ENCODE data around the gene SORBS1. TPM values are rescaled to one million over a fixed set of nuclear protein-coding genes. Genes with fewer than 3 reads are reported as not detected.

Gene SORBS1
- total RNA-seq, 1 donor from 2014 or later = 5.1 TPM

- Mint-ChIP-seq H3K4me3 (ENCODE audit: unreplicated experiment) (no peak overlapping the region), H3K27me3 (ENCODE audit: low read depth, unreplicated experiment) (no peaks in the 10 kb centered on the region), H3K9me3 (ENCODE audit: unreplicated experiment) (no peaks in the 10 kb centered on the region), H3K36me3 (ENCODE audit: low read depth, unreplicated experiment) (peaks cover 1% of the 10 kb centered on the region), H3K27ac (ENCODE audit: unreplicated experiment) (peak overlapping the region; percentile 95), H3K4me1 (ENCODE audit: low read depth, unreplicated experiment) (peaks cover 53% of the 10 kb centered on the region)
- H4K20me1 ChIP-seq (ENCODE audit: insufficient read depth, low read length) = no peaks in the 10 kb centered on the region
- H3K27me3 ChIP-seq (ENCODE audit: insufficient read depth, low read length) = no peaks in the 10 kb centered on the region
- H3K27ac ChIP-seq (ENCODE audit: low read depth, low read length) = no peak overlapping the region
- no peaks in the 10 kb centered on the region for H3K9me3 ChIP-seq (ENCODE audit: insufficient read depth, low read depth, low read length)
- H3K79me2 ChIP-seq (ENCODE audit: insufficient read depth, low read length) = no peaks in the 10 kb centered on the region
- H3K36me3 ChIP-seq (ENCODE audit: insufficient read depth, low read length) = no peaks in the 10 kb centered on the region
- FAIRE-seq = no peak
- H3K9ac ChIP-seq (ENCODE audit: low read length) = no peak overlapping the region
- H3K4me1 ChIP-seq (ENCODE audit: insufficient read depth, low read length) = peaks cover 20% of the 10 kb centered on the region
- no peak for TF ChIP-seq CTCF (IDR thresholded peaks at IDR 0.05; ENCODE audit: insufficient read depth, low read depth, low read length)
- TF ChIP-seq EZH2 (IDR thresholded peaks at IDR 0.05; ENCODE audit: insufficient read depth, low read length) = no peak
- no peak overlapping the region for H2AFZ ChIP-seq (ENCODE audit: low read depth, low read length)
- DNase-seq (ENCODE audit: low read depth) = no peak
- H3K4me3 ChIP-seq (ENCODE audit: insufficient read depth, low read depth, low read length) = no peak overlapping the region
- H3K4me2 ChIP-seq (ENCODE audit: low read length) = no peak overlapping the region
Measured at GRCh38 chr10:95309958-95310357, 251.2 kb downstream of the SORBS1 start.

- H3K4me1 ChIP-seq (ENCODE audit: insufficient read depth, low read length) = peaks cover 20% of the 10 kb centered on the region
- H3K36me3 ChIP-seq (ENCODE audit: insufficient read depth, low read length) = no peaks in the 10 kb centered on the region
- no peaks in the 10 kb centered on the region for H4K20me1 ChIP-seq (ENCODE audit: insufficient read depth, low read length)
- no peaks in the 10 kb centered on the region for H3K79me2 ChIP-seq (ENCODE audit: insufficient read depth, low read length)
- H3K27ac ChIP-seq (ENCODE audit: low read depth, low read length) = peak overlapping the region; percentile 82
- H3K4me3 Mint-ChIP-seq (ENCODE audit: unreplicated experiment) = peak overlapping the region; percentile 67
- H3K4me3 ChIP-seq (ENCODE audit: insufficient read depth, low read depth, low read length) = peak overlapping the region; percentile 40
- H3K4me1 Mint-ChIP-seq (ENCODE audit: low read depth, unreplicated experiment) = peaks cover 44% of the 10 kb centered on the region
- H3K9ac ChIP-seq (ENCODE audit: low read length) = peak overlapping the region; percentile 56
- TF ChIP-seq EZH2 (IDR thresholded peaks at IDR 0.05; ENCODE audit: insufficient read depth, low read length) (no peak), CTCF (IDR thresholded peaks at IDR 0.05; ENCODE audit: insufficient read depth, low read depth, low read length) (no peak)
- H3K9me3 Mint-ChIP-seq (ENCODE audit: unreplicated experiment) = no peaks in the 10 kb centered on the region
- DNase-seq (ENCODE audit: low read depth) (peak; percentile 98), FAIRE-seq (peak; percentile 97)
- no peaks in the 10 kb centered on the region for H3K9me3 ChIP-seq (ENCODE audit: insufficient read depth, low read depth, low read length)
- no peaks in the 10 kb centered on the region for H3K27me3 ChIP-seq (ENCODE audit: insufficient read depth, low read length)
- no peaks in the 10 kb centered on the region for H3K27me3 Mint-ChIP-seq (ENCODE audit: low read depth, unreplicated experiment)
- H3K27ac Mint-ChIP-seq (ENCODE audit: unreplicated experiment) = peak overlapping the region; percentile 95
- peak overlapping the region; percentile 46 for H2AFZ ChIP-seq (ENCODE audit: low read depth, low read length)
- peaks cover 1% of the 10 kb centered on the region for H3K36me3 Mint-ChIP-seq (ENCODE audit: low read depth, unreplicated experiment)
- H3K4me2 ChIP-seq (ENCODE audit: low read length) = peak overlapping the region; percentile 80
Measured at GRCh38 chr10:95308389-95309302, 252.5 kb downstream of the SORBS1 start.

GRCh38 chr10:95306851-95307250, 254.3 kb downstream of the SORBS1 start:
- DNase-seq (ENCODE audit: low read depth) (no peak), FAIRE-seq (no peak)
- H3K27me3 ChIP-seq (ENCODE audit: insufficient read depth, low read length) = no peaks in the 10 kb centered on the region
- no peak overlapping the region for H3K9ac ChIP-seq (ENCODE audit: low read length)
- TF ChIP-seq CTCF (IDR thresholded peaks at IDR 0.05; ENCODE audit: insufficient read depth, low read depth, low read length) (no peak), EZH2 (IDR thresholded peaks at IDR 0.05; ENCODE audit: insufficient read depth, low read length) (no peak)
- H3K36me3 Mint-ChIP-seq (ENCODE audit: low read depth, unreplicated experiment) = no peaks in the 10 kb centered on the region
- no peak overlapping the region for H3K27ac ChIP-seq (ENCODE audit: low read depth, low read length)
- H3K9me3 Mint-ChIP-seq (ENCODE audit: unreplicated experiment) = no peaks in the 10 kb centered on the region
- H3K36me3 ChIP-seq (ENCODE audit: insufficient read depth, low read length) = no peaks in the 10 kb centered on the region
- H3K9me3 ChIP-seq (ENCODE audit: insufficient read depth, low read depth, low read length) = no peaks in the 10 kb centered on the region
- no peak overlapping the region for H3K27ac Mint-ChIP-seq (ENCODE audit: unreplicated experiment)
- H3K4me3 Mint-ChIP-seq (ENCODE audit: unreplicated experiment) = no peak overlapping the region
- no peaks in the 10 kb centered on the region for H4K20me1 ChIP-seq (ENCODE audit: insufficient read depth, low read length)
- H3K4me3 ChIP-seq (ENCODE audit: insufficient read depth, low read depth, low read length) = no peak overlapping the region
- H3K27me3 Mint-ChIP-seq (ENCODE audit: low read depth, unreplicated experiment) = no peaks in the 10 kb centered on the region
- H2AFZ ChIP-seq (ENCODE audit: low read depth, low read length) = no peak overlapping the region
- peaks cover 20% of the 10 kb centered on the region for H3K4me1 ChIP-seq (ENCODE audit: insufficient read depth, low read length)
- no peak overlapping the region for H3K4me2 ChIP-seq (ENCODE audit: low read length)
- peaks cover 31% of the 10 kb centered on the region for H3K4me1 Mint-ChIP-seq (ENCODE audit: low read depth, unreplicated experiment)
- H3K79me2 ChIP-seq (ENCODE audit: insufficient read depth, low read length) = no peaks in the 10 kb centered on the region

Measured in astrocyte (in vitro differentiated cells and primary cell).